ENCODE measurements around the gene IL23R.

The IL23R gene

GRCh38 chr1:67149179-67149770 lies 17.0 kb upstream of the IL23R start:
- DNase-seq = peak; percentile 23

GRCh38 chr1:67150931-67151330 lies 15.3 kb upstream of the IL23R start:
- no peak for DNase-seq

- no peak for DNase-seq
These were observed 7.9 kb upstream of the IL23R start for GRCh38 chr1:67158401-67158800.

GRCh38 chr1:67159233-67159632 lies 7.0 kb upstream of the IL23R start:
- DNase-seq = no peak

GRCh38 chr1:67162954-67163353 lies 3.3 kb upstream of the IL23R start:
- DNase-seq = no peak

GRCh38 chr1:67165468-67166041 lies 699 bp upstream of the IL23R start:
- DNase-seq = no peak

GRCh38 chr1:67169496-67169895 lies 3.2 kb downstream of the IL23R start:
- no peak for DNase-seq

GRCh38 chr1:67169932-67170331 lies 3.7 kb downstream of the IL23R start:
- no peak for DNase-seq

- no peak for DNase-seq
These were observed 4.7 kb downstream of the IL23R start for GRCh38 chr1:67170751-67171573.

- DNase-seq = no peak
These were observed 5.3 kb downstream of the IL23R start for GRCh38 chr1:67171574-67171955.

GRCh38 chr1:67171978-67172377 lies 5.7 kb downstream of the IL23R start:
- DNase-seq = no peak

GRCh38 chr1:67173988-67174387 lies 7.7 kb downstream of the IL23R start:
- no peak for DNase-seq

GRCh38 chr1:67174716-67175284 lies 8.5 kb downstream of the IL23R start:
- DNase-seq = no peak

- no peak for DNase-seq
These were observed 9.4 kb downstream of the IL23R start for GRCh38 chr1:67175530-67176087.

- no peak for DNase-seq
These were observed 18.7 kb downstream of the IL23R start for GRCh38 chr1:67184838-67185421.

- DNase-seq = no peak
These were observed 21.9 kb downstream of the IL23R start for GRCh38 chr1:67188137-67188536.

GRCh38 chr1:67189953-67190352 lies 23.7 kb downstream of the IL23R start:
- DNase-seq = no peak

GRCh38 chr1:67190410-67190809 lies 24.2 kb downstream of the IL23R start:
- no peak for DNase-seq

GRCh38 chr1:67190942-67191341 lies 24.7 kb downstream of the IL23R start:
- DNase-seq = no peak

GRCh38 chr1:67191668-67192520 lies 25.6 kb downstream of the IL23R start:
- no peak for DNase-seq

GRCh38 chr1:67192902-67193301 lies 26.6 kb downstream of the IL23R start:
- DNase-seq = no peak

- DNase-seq = no peak
These were observed 27.4 kb downstream of the IL23R start for GRCh38 chr1:67193704-67194103.
